ENCODE results near the gene CYP2W1.

- TF ChIP-seq EZH2 (IDR thresholded peaks at IDR 0.05; ENCODE audit: low read length) (no peak), CTCF (optimal IDR thresholded peaks at IDR 0.05 in 1 of 3, IDR thresholded peaks at IDR 0.05 in 1 of 3, conservative IDR thresholded peaks at IDR 0.05 in 1 of 3; ENCODE audit: extremely low read depth in 1 of 3, insufficient read depth in 2 of 3, low read length in 3 of 3) (no peak)
These were observed 16.5 kb upstream of the CYP2W1 start for GRCh38 chr7:966291-967069.
